Kidney (tissue), 14 donors: ENCODE measurements around the gene HK1. TPM values are rescaled to one million over a fixed set of nuclear protein-coding genes. Genes with fewer than 3 reads are reported as not detected.

Experiments used
- DNase-seq, 5 donors: peaks; one replicate each; pipeline ENCODE4 v3.0.0-alpha.2; 2013 to 2020
- FAIRE-seq: peaks from 2 replicates; lab custom pipeline; 2012; peaks lifted over from hg19 to GRCh38; lab: Jason Lieb, UNC
- H3K27ac ChIP-seq, 2 donors: one replicate each; pipeline ENCODE4 v1.7.0; 2013; ENCODE audit warnings: low read depth in 2 of 2, low read length in 2 of 2, inconsistent platforms in 1 of 2
- H3K27me3 ChIP-seq: one replicate; pipeline ENCODE4 v1.7.1; 2013; ENCODE audit warnings: low read length, inconsistent platforms; ENCODE audit not compliant: control insufficient read depth, insufficient read depth
- H3K36me3 ChIP-seq, 3 donors: one replicate each; pipeline versions ENCODE4 v1.7.0 to v1.7.1; 2013; ENCODE audit warnings: low read length in 3 of 3, control low read depth in 1 of 3, inconsistent platforms in 1 of 3; ENCODE audit not compliant: insufficient read depth in 3 of 3, control insufficient read depth in 2 of 3
- H3K4me1 ChIP-seq, 3 donors: one replicate each; pipeline versions ENCODE4 v1.7.0 to v1.7.1; 2013; ENCODE audit warnings: low read length in 3 of 3, inconsistent platforms in 1 of 3, low read depth in 1 of 3; ENCODE audit not compliant: control insufficient read depth in 2 of 3, insufficient read depth in 2 of 3
- H3K4me3 ChIP-seq, 3 donors: one replicate each; pipeline versions ENCODE4 v1.7.0 to v1.8.1; 2013; ENCODE audit warnings: low read length in 3 of 3, control low read depth in 1 of 3, inconsistent platforms in 1 of 3
- H3K9ac ChIP-seq, 3 donors: one replicate each; pipeline versions ENCODE4 v1.7.0 to v1.7.1; 2013; ENCODE audit warnings: low read length in 3 of 3, control low read depth in 1 of 3, inconsistent platforms in 1 of 3
- H3K9me3 ChIP-seq, 3 donors: one replicate each; pipeline versions ENCODE4 v1.7.0 to v1.7.1; 2013; ENCODE audit warnings: low read length in 3 of 3, control low read depth in 1 of 3, inconsistent platforms in 1 of 3; ENCODE audit not compliant: control insufficient read depth in 2 of 3, insufficient read depth in 1 of 3
- intact Hi-C: fragments of 100-400 bp; cut with DNase I; formaldehyde crosslinking; loops from one replicate; pipeline ENCODE4 v1.11.1; 2022
- polyA plus RNA-seq: library from polyadenylated mRNA; stranded (reverse); fragments of 350-450 nt; fragmentation: Illumina TruSeq; extraction: RNeasy Lipid Tissue Mini Kit (QIAGEN cat#74804); gene quantifications from one replicate; pipeline ENCODE4 v1.2.3, GENCODE V29; 2014; ENCODE audit warnings: low read depth, low replicate concordance; ENCODE audit not compliant: insufficient read depth
- total RNA-seq: library from RNA; stranded (reverse); fragmentation: NEBNext Ultra II Directional; extraction: Animal tissue kit (Norgen Biotek cat#: 25700); gene quantifications from one replicate; pipeline ENCODE4 v1.2.1, GENCODE V29; 2021
- TF ChIP-seq, protein P1 (sequence below): IDR thresholded peaks from 3 replicates; pipeline ENCODE4 v1.5.1; 2012; ENCODE audit warnings: mild to moderate bottlenecking, moderate library complexity, borderline replicate concordance; ENCODE audit not compliant: insufficient read depth; ENCODE audit errors: extremely low read depth
- donor health status: control.
- donor health status: control.
- donor health status: control.
- donor health status: control.
- donor health status: control.
- donor health status: DM: yes; HTN: yes; CAD: no.
- donor health status: Normal renal cell carcinoma (clear cell type).

Gene HK1
- total and polyA plus RNA-seq, 2 donors from 2014 or later = 35.9 to 84.9 TPM

DNA sequence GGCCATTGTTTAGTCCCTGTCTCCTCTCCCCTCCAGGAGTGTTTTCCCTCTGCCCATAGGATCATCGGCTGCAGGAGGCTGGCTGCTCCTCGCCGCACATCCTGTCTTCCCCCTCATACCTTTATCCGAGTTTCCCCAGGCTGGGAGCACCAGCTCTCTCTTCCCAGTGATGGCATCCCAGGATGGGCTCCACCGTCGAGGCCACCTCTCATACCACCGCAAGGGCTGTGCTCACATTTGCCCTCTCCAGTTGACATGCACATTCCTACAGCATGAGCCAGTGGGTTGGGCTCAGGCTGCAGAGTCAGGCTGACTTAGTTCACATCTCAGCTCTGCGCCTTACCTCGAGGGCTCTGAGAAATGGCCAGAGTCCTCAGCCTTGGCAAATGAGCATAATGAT is 46.0 kb upstream of the HK1 start:
- Histone ChIP-seq H3K27ac (no peak overlapping the region), H3K4me3 (no peak overlapping the region), H3K9ac (no peak overlapping the region), H3K36me3 (peaks cover 0 to 3% (median 0%) of the 10 kb centered on the region in 3 donors), H3K9me3 (no peaks in the 10 kb centered on the region), H3K4me1 (no peaks in the 10 kb centered on the region), H3K27me3 (no peaks in the 10 kb centered on the region)
- TF ChIP-seq, protein P1, sequence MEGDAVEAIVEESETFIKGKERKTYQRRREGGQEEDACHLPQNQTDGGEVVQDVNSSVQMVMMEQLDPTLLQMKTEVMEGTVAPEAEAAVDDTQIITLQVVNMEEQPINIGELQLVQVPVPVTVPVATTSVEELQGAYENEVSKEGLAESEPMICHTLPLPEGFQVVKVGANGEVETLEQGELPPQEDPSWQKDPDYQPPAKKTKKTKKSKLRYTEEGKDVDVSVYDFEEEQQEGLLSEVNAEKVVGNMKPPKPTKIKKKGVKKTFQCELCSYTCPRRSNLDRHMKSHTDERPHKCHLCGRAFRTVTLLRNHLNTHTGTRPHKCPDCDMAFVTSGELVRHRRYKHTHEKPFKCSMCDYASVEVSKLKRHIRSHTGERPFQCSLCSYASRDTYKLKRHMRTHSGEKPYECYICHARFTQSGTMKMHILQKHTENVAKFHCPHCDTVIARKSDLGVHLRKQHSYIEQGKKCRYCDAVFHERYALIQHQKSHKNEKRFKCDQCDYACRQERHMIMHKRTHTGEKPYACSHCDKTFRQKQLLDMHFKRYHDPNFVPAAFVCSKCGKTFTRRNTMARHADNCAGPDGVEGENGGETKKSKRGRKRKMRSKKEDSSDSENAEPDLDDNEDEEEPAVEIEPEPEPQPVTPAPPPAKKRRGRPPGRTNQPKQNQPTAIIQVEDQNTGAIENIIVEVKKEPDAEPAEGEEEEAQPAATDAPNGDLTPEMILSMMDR = no peak
- no peak for DNase-seq
- no peak for FAIRE-seq
- intact Hi-C loops = no loop called here

DNA sequence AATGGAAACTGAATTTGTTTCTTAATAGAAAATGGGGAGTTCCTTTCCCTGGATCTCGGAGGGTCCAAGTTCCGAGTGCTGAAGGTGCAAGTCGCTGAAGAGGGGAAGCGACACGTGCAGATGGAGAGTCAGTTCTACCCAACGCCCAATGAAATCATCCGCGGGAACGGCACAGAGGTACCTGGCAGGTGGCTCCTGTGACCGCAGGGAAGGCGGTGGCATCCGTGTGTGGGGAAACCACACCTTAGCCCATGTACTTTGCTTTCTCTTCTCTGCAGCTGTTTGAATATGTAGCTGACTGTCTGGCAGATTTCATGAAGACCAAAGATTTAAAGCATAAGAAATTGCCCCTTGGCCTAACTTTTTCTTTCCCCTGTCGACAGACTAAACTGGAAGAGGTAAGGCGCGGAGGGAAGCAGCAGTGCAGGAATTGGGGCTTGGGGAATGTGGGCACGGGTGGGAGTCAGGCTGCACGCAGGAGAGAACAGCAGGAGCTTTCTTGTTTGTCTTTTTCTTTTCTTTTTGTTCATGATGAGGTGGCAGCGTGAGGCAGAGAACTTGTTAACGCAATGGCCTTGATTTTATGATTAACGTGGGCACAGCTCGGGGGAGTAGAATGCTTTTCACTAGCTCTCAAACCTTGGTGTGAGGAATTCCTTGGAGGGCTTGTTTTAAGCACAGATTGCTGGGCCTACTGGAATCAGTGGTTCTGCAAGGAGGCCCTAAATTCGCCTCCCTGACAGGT is 45.4 kb upstream of the HK1 start:
- Histone ChIP-seq H3K27me3 (no peaks in the 10 kb centered on the region), H3K9me3 (no peaks in the 10 kb centered on the region), H3K27ac (no peak overlapping the region), H3K4me1 (peaks cover 0 to 2% (median 0%) of the 10 kb centered on the region in 3 donors), H3K36me3 (no peaks in the 10 kb centered on the region), H3K4me3 (no peak overlapping the region), H3K9ac (no peak overlapping the region)
- TF ChIP-seq, protein P1 = no peak
- DNase-seq = peak in 1 of 5 donors; percentile 34
- intact Hi-C loops = no loop called here
- no peak for FAIRE-seq

DNA sequence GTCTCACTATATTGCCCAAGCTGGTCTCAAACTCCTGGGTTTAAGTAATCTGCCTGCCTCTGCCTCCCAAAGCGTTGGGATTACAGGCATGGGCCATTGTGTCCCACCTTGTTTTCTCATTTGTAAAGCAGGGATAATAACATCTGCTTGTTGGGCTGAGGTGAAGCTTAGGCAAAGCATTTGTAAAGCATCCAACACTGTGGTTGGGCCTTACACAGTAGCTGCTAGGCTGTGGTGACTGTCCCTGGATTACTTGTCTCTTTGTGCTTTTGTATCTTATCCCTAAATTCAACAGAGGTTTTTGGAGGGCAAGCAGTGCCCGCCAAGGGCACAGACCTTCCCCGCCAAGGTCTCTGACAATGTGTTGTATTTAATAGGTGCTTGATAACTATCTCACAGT is 43.8 kb upstream of the HK1 start:
- peaks cover 0 to 3% (median 0%) of the 10 kb centered on the region in 3 donors for H3K4me1 ChIP-seq
- DNase-seq (no peak), FAIRE-seq (no peak)
- no peak overlapping the region for H3K9ac ChIP-seq
- no peak overlapping the region for H3K4me3 ChIP-seq
- no peaks in the 10 kb centered on the region for H3K9me3 ChIP-seq
- H3K27me3 ChIP-seq = no peaks in the 10 kb centered on the region
- intact Hi-C loops = no loop called here
- H3K27ac ChIP-seq = no peak overlapping the region
- H3K36me3 ChIP-seq = no peaks in the 10 kb centered on the region
- TF ChIP-seq, protein P1 = no peak
